ENCODE data around the gene LRRC8A. TPM values are rescaled to one million over a fixed set of nuclear protein-coding genes. Genes with fewer than 3 reads are reported as not detected.

LRRC8A gene
- total RNA-seq, 2 experiments from 2014 or later: 22.9 to 26.9 TPM

- no peak overlapping the region for H3K4me2 ChIP-seq (ENCODE audit: low read length)
- TF ChIP-seq CTCF (conservative IDR thresholded peaks at IDR 0.05; ENCODE audit: low read length) (no peak), EZH2phosphoT487 (IDR thresholded peaks at IDR 0.05; ENCODE audit: borderline replicate concordance, low read depth, low read length) (no peak)
- H3K79me2 ChIP-seq (ENCODE audit: insufficient read depth, low read depth, low read length): no peaks in the 10 kb centered on the region
- no peak overlapping the region for H3K4me3 ChIP-seq (ENCODE audit: low read depth, low read length, poor library complexity, severe bottlenecking)
- intact Hi-C loops (cut with micrococcal nuclease; ENCODE audit: unreplicated experiment): no loop called here
- no TSS peak for BruUV-seq (replicated peaks)
- no peaks in the 10 kb centered on the region for H4K20me1 ChIP-seq (ENCODE audit: insufficient read depth, low read length)
- no peak overlapping the region for H3K27ac ChIP-seq (ENCODE audit: low read depth, low read length, poor library complexity, severe bottlenecking)
- H3K9me3 ChIP-seq (ENCODE audit: low read length): no peaks in the 10 kb centered on the region
- CTCF ChIA-PET (ENCODE audit: unreplicated experiment): no interaction called here
- POLR2A ChIA-PET: interaction anchor here (0.7 kb wide), 1 partner anchor 113 kb away, joined by 6 read pairs; no protein-coding TSS in a partner anchor
- DNase-seq (ENCODE audit: low spot score): no peak
- peaks cover 49% of the 10 kb centered on the region for H3K36me3 ChIP-seq (ENCODE audit: insufficient read depth, low read length)
- H3K4me1 ChIP-seq (ENCODE audit: insufficient read depth, low read length, poor library complexity, severe bottlenecking): no peaks in the 10 kb centered on the region
- no peak overlapping the region for H2AFZ ChIP-seq (ENCODE audit: low read length)
- H3K9me2 ChIP-seq (ENCODE audit: insufficient read depth, low read length): no peaks in the 10 kb centered on the region
These were observed 46.4 kb upstream of the LRRC8A start for GRCh38 chr9:128835246-128836210.

GRCh38 chr9:128836509-128837145, 45.3 kb upstream of the LRRC8A start:
- Histone ChIP-seq H3K79me2 (ENCODE audit: insufficient read depth, low read depth, low read length) (no peaks in the 10 kb centered on the region), H3K36me3 (ENCODE audit: insufficient read depth, low read length) (peaks cover 53% of the 10 kb centered on the region), H3K27ac (ENCODE audit: low read depth, low read length, poor library complexity, severe bottlenecking) (no peak overlapping the region), H3K4me2 (ENCODE audit: low read length) (no peak overlapping the region), H3K4me1 (ENCODE audit: insufficient read depth, low read length, poor library complexity, severe bottlenecking) (no peaks in the 10 kb centered on the region), H3K9me2 (ENCODE audit: insufficient read depth, low read length) (no peaks in the 10 kb centered on the region), H2AFZ (ENCODE audit: low read length) (no peak overlapping the region), H3K4me3 (ENCODE audit: low read depth, low read length, poor library complexity, severe bottlenecking) (no peak overlapping the region), H3K9me3 (ENCODE audit: low read length) (no peaks in the 10 kb centered on the region), H4K20me1 (ENCODE audit: insufficient read depth, low read length) (no peaks in the 10 kb centered on the region)
- CTCF ChIA-PET (ENCODE audit: unreplicated experiment): no interaction called here
- DNase-seq (ENCODE audit: low spot score): no peak
- POLR2A ChIA-PET: no interaction called here
- intact Hi-C loops (cut with micrococcal nuclease; ENCODE audit: unreplicated experiment): no loop called here
- TF ChIP-seq EZH2phosphoT487 (IDR thresholded peaks at IDR 0.05; ENCODE audit: borderline replicate concordance, low read depth, low read length) (no peak), CTCF (conservative IDR thresholded peaks at IDR 0.05; ENCODE audit: low read length) (no peak)
- BruUV-seq (replicated peaks): no TSS peak

Data from OCI-LY7 (cell line).